Upper lobe of left lung (tissue), 6 donors: ENCODE measurements around the gene ACER2. TPM values are rescaled to one million over a fixed set of nuclear protein-coding genes. Genes with fewer than 3 reads are reported as not detected.

Experiments
- ATAC-seq, 2 donors: fragments of 200-7000 bp; cut with Tn5 transposase; one replicate each; pipeline ENCODE4 v1.9.1; 2022; ENCODE audit warnings: mild to moderate bottlenecking in 2 of 2, moderate library complexity in 2 of 2; ENCODE audit not compliant: low FRiP score in 2 of 2
- DNase-seq, 2 donors: peaks; one replicate each; pipeline ENCODE4 v3.0.0-alpha.2; 2019 to 2020
- H3K27ac ChIP-seq, 4 donors: fragments of 200-600 bp; sonication (generic); one replicate each; pipeline ENCODE4 v1.5.1; 2016 to 2019
- H3K27me3 ChIP-seq, 4 donors: fragments of 200-600 bp; sonication (generic); one replicate each; pipeline ENCODE4 v1.5.1; 2017 to 2019
- H3K36me3 ChIP-seq, 4 donors: fragments of 200-600 bp; sonication (generic); one replicate each; pipeline ENCODE4 v1.5.1; 2016 to 2019
- H3K4me1 ChIP-seq, 4 donors: fragments of 200-600 bp; sonication (generic); one replicate each; pipeline ENCODE4 v1.5.1; 2018 to 2019
- H3K4me3 ChIP-seq, 4 donors: fragments of 200-600 bp; sonication (generic); one replicate each; pipeline ENCODE4 v1.5.1; 2017 to 2019; ENCODE audit warnings: mild to moderate bottlenecking in 2 of 4, moderate library complexity in 1 of 4
- H3K9me3 ChIP-seq, 4 donors: fragments of 200-600 bp; sonication (generic); one replicate each; pipeline ENCODE4 v1.5.1; 2018 to 2019
- EP300 ChIP-seq, 4 donors: sonication (generic); formaldehyde crosslinking; IDR thresholded peaks; one replicate each; pipeline ENCODE4 v1.5.1; 2017; ENCODE audit warnings: antibody characterized with exemption in 4 of 4, control low read depth in 2 of 4
- POLR2A ChIP-seq, 4 donors: fragments of 450-650 bp; IDR thresholded peaks; one replicate each; pipeline ENCODE4 v1.5.1; 2016 to 2017; ENCODE audit warnings: antibody characterized with exemption in 4 of 4, mild to moderate bottlenecking in 2 of 4
- POLR2AphosphoS5 ChIP-seq, 2 donors: sonication (generic); formaldehyde crosslinking; IDR thresholded peaks; one replicate each; pipeline ENCODE4 v1.5.1; 2017; ENCODE audit warnings: antibody characterized with exemption in 2 of 2
- WGBS, 2 donors: methylation state at CpG; one replicate each; pipeline ENCODE4 v1.1.5; 2017 to 2018; 5-methylcytosine and 5-hydroxymethylcytosine counted together
- total RNA-seq, 6 donors: library from RNA; depleted of rRNA in 4 of 6; stranded (reverse); fragments of >200 nt in 4 of 6; gene quantifications; one replicate each; pipeline versions ENCODE4 v1.1.0 to v1.2.1, GENCODE V29; 2016 to 2021
- TF ChIP-seq, protein P1 (sequence below), 6 experiments: fragments of 450-650 bp in 4 of 6; fragments of 200-600 bp in 2 of 6; sonication (generic) in 2 of 6; IDR thresholded peaks; one replicate each; pipeline ENCODE4 v1.5.1; 2016 to 2019; ENCODE audit warnings: antibody characterized with exemption in 6 of 6
- donor health status: DM: no; HTN: no; CAD: no; lungs with moderate emphysema.
- donor health status: DM: no; HTN: yes; CAD: no; lungs with severe emphysema.

The ACER2 gene
- total RNA-seq, 6 donors from 2014 or later: 3.2 to 9.4 (median 4.5) TPM

DNA sequence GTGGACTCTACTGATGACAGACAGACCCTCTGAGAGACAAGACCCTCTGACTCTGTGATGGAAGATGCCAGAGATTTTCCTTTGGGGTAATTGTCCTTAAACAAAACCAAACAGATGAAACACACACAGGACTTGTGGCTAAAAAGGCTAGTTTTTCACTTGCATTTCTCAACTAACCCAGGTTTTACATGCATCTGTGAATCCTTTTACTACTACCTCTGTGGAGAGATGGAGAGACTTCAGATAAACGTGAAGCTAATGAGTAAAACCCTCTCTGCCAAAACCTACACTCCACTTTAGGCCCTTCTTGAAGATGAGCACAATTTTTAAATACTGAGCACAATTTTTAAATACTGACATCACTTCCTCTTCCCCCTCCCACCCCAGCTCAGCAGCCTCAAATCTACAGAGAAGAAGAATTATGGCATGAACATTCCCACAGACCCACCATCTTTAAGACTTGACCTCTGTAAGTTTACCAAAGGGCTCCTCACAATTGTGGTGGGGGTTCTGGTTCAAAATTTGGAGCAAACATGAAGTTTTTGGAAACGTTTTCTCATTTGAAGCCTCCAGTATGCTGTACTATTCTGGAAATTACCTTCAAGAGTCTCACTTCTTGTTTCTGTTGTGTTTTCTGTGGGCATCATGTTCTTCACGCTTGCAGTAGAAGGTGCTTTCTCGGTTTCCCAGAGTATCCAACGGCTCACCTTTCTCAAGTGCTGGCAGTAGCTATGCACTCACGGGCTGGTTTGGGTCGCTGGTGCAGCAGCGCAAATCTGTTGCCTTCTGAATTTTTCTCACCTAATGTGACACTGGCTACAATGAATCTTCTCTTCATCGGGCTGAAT is 42.7 kb downstream of the ACER2 start:
- no peak for ATAC-seq
- 90% methylated on average over 9 of the region's 9 CpGs for WGBS, 2 donors
- DNase-seq: no peak
- Histone ChIP-seq H3K4me3 (no peak overlapping the region), H3K4me1 (no peaks in the 10 kb centered on the region), H3K9me3 (no peaks in the 10 kb centered on the region), H3K27me3 (no peaks in the 10 kb centered on the region), H3K27ac (no peak overlapping the region), H3K36me3 (peaks cover 0 to 18% (median 0%) of the 10 kb centered on the region in 4 donors)
- TF ChIP-seq POLR2AphosphoS5 (IDR thresholded peaks at IDR 0.05): no peak
- no peak for TF ChIP-seq POLR2A (IDR thresholded peaks at IDR 0.05)
- TF ChIP-seq EP300 (IDR thresholded peaks at IDR 0.05): no peak
- TF ChIP-seq, protein P1, sequence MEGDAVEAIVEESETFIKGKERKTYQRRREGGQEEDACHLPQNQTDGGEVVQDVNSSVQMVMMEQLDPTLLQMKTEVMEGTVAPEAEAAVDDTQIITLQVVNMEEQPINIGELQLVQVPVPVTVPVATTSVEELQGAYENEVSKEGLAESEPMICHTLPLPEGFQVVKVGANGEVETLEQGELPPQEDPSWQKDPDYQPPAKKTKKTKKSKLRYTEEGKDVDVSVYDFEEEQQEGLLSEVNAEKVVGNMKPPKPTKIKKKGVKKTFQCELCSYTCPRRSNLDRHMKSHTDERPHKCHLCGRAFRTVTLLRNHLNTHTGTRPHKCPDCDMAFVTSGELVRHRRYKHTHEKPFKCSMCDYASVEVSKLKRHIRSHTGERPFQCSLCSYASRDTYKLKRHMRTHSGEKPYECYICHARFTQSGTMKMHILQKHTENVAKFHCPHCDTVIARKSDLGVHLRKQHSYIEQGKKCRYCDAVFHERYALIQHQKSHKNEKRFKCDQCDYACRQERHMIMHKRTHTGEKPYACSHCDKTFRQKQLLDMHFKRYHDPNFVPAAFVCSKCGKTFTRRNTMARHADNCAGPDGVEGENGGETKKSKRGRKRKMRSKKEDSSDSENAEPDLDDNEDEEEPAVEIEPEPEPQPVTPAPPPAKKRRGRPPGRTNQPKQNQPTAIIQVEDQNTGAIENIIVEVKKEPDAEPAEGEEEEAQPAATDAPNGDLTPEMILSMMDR (IDR thresholded peaks at IDR 0.05): no peak

DNA sequence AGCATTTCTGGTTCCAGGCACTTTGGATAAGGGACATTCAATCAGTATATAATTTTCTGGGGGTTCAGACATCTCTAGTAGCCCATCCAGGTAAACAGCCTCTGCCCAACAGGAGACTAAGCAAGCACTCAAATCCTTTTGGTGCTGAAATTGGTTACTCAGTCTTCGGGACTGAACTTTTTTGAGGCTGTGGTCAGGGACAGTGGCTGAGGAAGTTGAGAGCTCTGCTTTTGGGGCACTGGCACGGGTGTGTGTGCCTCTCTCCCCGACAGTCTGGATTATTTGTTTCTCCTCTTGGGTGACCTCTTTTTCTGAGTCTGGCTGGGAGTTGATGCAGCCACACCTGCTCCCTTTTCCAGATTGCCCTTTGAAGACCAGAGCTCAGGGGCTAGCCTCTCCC is 47.6 kb downstream of the ACER2 start:
- peak in 1 of 2 donors; percentile 16 for ATAC-seq
- Histone ChIP-seq H3K27me3 (no peaks in the 10 kb centered on the region), H3K4me1 (peaks cover 0 to 11% (median 9%) of the 10 kb centered on the region in 4 donors), H3K27ac (no peak overlapping the region), H3K9me3 (no peaks in the 10 kb centered on the region), H3K4me3 (no peak overlapping the region), H3K36me3 (peaks cover 0 to 3% (median 0%) of the 10 kb centered on the region in 4 donors)
- TF ChIP-seq POLR2A (IDR thresholded peaks at IDR 0.05) (no peak), EP300 (IDR thresholded peaks at IDR 0.05) (no peak), POLR2AphosphoS5 (IDR thresholded peaks at IDR 0.05) (no peak)
- TF ChIP-seq, protein P1 (IDR thresholded peaks at IDR 0.05): no peak
- DNase-seq: no peak
- WGBS, 2 donors: 40 to 54% methylated on average over 3 of the region's 3 CpGs

DNA sequence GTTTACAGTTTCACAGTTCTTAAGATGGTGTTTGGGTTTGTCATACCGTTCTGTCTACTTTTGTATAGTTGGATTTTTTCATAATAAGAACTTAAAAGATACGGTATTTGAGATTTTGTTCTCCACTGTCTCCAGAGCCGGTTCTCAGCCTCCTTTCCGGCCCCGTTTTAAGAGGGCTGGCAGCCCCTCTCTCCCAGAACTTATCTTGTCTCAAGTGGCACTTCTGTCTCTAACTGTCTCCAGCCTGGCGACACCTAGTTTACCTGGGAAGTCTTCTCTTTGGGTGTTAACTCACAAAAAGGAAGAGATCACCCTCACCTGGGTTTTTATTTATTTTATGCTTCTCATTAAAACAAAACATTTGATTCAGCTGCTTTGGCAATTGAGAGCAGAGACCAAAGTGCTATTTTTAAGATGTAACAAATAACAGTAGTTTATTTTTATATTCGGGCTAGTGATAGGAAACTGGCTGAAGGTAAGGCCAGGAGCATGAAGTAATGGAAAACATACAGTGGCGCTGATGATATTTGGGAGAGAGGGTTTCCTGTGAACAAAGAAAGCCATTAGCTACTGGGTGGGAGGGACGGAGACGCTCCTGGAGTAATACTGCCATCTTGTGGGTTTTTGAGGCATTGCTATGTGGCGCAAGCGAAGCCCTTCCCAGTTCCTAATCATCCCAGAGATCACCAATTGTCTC is 48.3 kb downstream of the ACER2 start:
- no peaks in the 10 kb centered on the region for H3K27me3 ChIP-seq
- peak overlapping the region in 2 of 4 donors; percentile 7 to 21 for H3K4me3 ChIP-seq
- no peak overlapping the region for H3K27ac ChIP-seq
- no peaks in the 10 kb centered on the region for H3K36me3 ChIP-seq
- TF ChIP-seq, protein P1 (IDR thresholded peaks at IDR 0.05): peak; percentile 82 to 94 (median 92)
- no peak for TF ChIP-seq POLR2AphosphoS5 (IDR thresholded peaks at IDR 0.05)
- ATAC-seq (peak; percentile 92 to 97), DNase-seq (peak in 1 of 2 donors; percentile 65)
- 24 to 33% methylated on average over 12 of the region's 12 CpGs for WGBS, 2 donors
- H3K4me1 ChIP-seq: peaks cover 0 to 11% (median 9%) of the 10 kb centered on the region in 4 donors
- H3K9me3 ChIP-seq: no peaks in the 10 kb centered on the region

DNA sequence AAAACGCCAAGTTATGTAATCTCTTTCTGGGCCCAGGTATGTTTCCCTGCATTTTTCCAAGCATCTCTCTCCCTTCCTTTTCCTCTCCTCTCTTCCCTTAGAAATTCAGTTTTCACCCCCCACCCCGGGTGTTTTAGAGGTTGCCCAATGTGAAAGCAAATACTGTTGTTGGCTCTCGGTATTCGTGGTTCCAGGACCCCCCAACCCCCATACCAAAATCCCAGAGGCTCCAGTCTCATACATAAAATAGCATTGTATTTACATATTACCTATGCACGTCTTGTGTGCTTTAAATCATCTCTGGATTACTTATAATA is 48.8 kb downstream of the ACER2 start:
- Histone ChIP-seq H3K4me3 (peak overlapping the region in 2 of 4 donors; percentile 7 to 21), H3K9me3 (no peaks in the 10 kb centered on the region), H3K36me3 (no peaks in the 10 kb centered on the region), H3K4me1 (peaks cover 0 to 11% (median 9%) of the 10 kb centered on the region in 4 donors), H3K27ac (no peak overlapping the region), H3K27me3 (no peaks in the 10 kb centered on the region)
- ATAC-seq: no peak
- WGBS, 2 donors: 15 to 22% methylated on average over 5 of the region's 5 CpGs
- no peak for TF ChIP-seq EP300 (IDR thresholded peaks at IDR 0.05)
- no peak for TF ChIP-seq POLR2A (IDR thresholded peaks at IDR 0.05)
- no peak for TF ChIP-seq POLR2AphosphoS5 (IDR thresholded peaks at IDR 0.05)
- no peak for DNase-seq

DNA sequence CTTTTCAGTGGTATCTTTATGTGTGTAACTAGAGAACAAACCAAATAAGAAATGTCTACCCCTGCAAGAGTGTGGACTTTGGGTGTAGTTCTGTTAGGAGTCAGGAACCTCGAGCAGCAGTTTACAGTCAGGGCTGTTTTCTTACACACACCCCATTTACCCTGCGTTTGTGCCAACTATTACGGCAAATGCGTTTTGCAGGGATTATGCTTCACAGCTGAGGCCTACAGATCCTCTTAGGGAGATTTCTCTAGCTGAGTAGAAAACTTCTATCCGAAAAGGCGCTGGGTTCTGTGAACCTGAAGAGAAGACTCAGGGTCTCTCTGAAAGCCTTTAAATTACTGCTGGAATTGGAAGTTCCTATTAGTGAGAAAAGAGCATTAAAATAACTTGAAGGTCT is 51.4 kb downstream of the ACER2 start:
- no peak for ATAC-seq
- 79 to 82% methylated on average over 6 of the region's 6 CpGs for WGBS, 2 donors
- no peak overlapping the region for H3K4me3 ChIP-seq
- H3K36me3 ChIP-seq: no peaks in the 10 kb centered on the region
- no peak for TF ChIP-seq POLR2A (IDR thresholded peaks at IDR 0.05)
- TF ChIP-seq POLR2AphosphoS5 (IDR thresholded peaks at IDR 0.05): no peak
- TF ChIP-seq EP300 (IDR thresholded peaks at IDR 0.05): no peak
- TF ChIP-seq, protein P1 (IDR thresholded peaks at IDR 0.05): no peak
- no peak overlapping the region for H3K27ac ChIP-seq
- no peaks in the 10 kb centered on the region for H3K9me3 ChIP-seq
- no peak for DNase-seq
- no peaks in the 10 kb centered on the region for H3K27me3 ChIP-seq
- H3K4me1 ChIP-seq: peaks cover 0 to 21% (median 16%) of the 10 kb centered on the region in 4 donors
